GM10248 (cell line): ENCODE measurements around the gene AMOTL1.
"Not testable (repeated sequence)": the region's sequence is repeated elsewhere in the genome, so short reads cannot be mapped to it uniquely, and the experiment has no call there.

Experiments
- CTCF ChIA-PET: fragments of 300-600 bp; sonication (Branson Sonifier 250); formaldehyde crosslinking; extraction: SDS; loops from one replicate; lab custom pipeline; 2021; ENCODE audit warnings: antibody characterized with exemption; lab: Yijun Ruan, JAX
- POLR2A ChIA-PET: fragments of 350-650 bp; sonication (Branson Sonifier 250); formaldehyde crosslinking; extraction: SDS; loops from one replicate; lab custom pipeline; 2020; ENCODE audit warnings: antibody characterized with exemption; lab: Yijun Ruan, JAX
- DNase-seq: peaks from one replicate; pipeline ENCODE4 v3.0.0; 2012; ENCODE audit errors: extremely low spot score
- CTCF ChIP-seq: IDR thresholded peaks from 2 replicates; pipeline ENCODE4 v1.5.1; 2012; ENCODE audit warnings: mild to moderate bottlenecking, low read depth; ENCODE audit errors: extremely low read depth, missing control alignments, control extremely low read depth

Gene AMOTL1

GRCh38 chr11:94849839-94850238, 81.7 kb downstream of the AMOTL1 start:
- DNase-seq = no peak
- CTCF ChIA-PET = no interaction called here
- TF ChIP-seq CTCF = no peak
- POLR2A ChIA-PET = no interaction called here

- no peak for TF ChIP-seq CTCF
- DNase-seq = no peak
- ChIA-PET CTCF (interaction anchor here (1.3 kb wide), 1 partner anchor 9 kb away, joined by 3 read pairs; no protein-coding TSS in a partner anchor), POLR2A (no interaction called here)
These were observed 83.9 kb downstream of the AMOTL1 start for GRCh38 chr11:94851864-94852636.

- POLR2A ChIA-PET, DNase-seq: not testable (repeated sequence)
- CTCF ChIA-PET = interaction anchor here (1.2 to 1.9 kb wide), 3 partner anchors 10 to 66 kb away, joined by 3 to 5 read pairs (median 4); no protein-coding TSS in a partner anchor
These were observed 85.1 kb downstream of the AMOTL1 start for GRCh38 chr11:94853288-94853687.

- no peak for TF ChIP-seq CTCF
- ChIA-PET CTCF (interaction anchor here (0.9 to 1.9 kb wide), 3 partner anchors 8 to 67 kb away, joined by 3 to 5 read pairs (median 4); no protein-coding TSS in a partner anchor), POLR2A (no interaction called here)
- DNase-seq = no peak
These were observed 85.7 kb downstream of the AMOTL1 start for GRCh38 chr11:94853836-94854235.

GRCh38 chr11:94854770-94855633, 86.8 kb downstream of the AMOTL1 start:
- TF ChIP-seq CTCF = no peak
- no peak for DNase-seq
- CTCF ChIA-PET = interaction anchor here (0.9 to 1.9 kb wide), 2 partner anchors 10 to 20 kb away, joined by 3 to 5 read pairs; no protein-coding TSS in a partner anchor
- POLR2A ChIA-PET = no interaction called here

- DNase-seq = no peak
- no peak for TF ChIP-seq CTCF
- CTCF ChIA-PET = no interaction called here
- POLR2A ChIA-PET = no interaction called here
These were observed 87.5 kb downstream of the AMOTL1 start for GRCh38 chr11:94855666-94856065.

- POLR2A ChIA-PET = no interaction called here
- CTCF ChIA-PET = interaction anchor here (1.8 kb wide), 1 partner anchor 41 kb away, joined by 5 read pairs; no protein-coding TSS in a partner anchor
- TF ChIP-seq CTCF = no peak
- no peak for DNase-seq
These were observed 88.3 kb downstream of the AMOTL1 start for GRCh38 chr11:94856443-94856842.
